Inferior parietal cortex (tissue), 1 donor: Measurements from ENCODE around the gene KCNJ5.

Experiments
- DNase-seq: peaks from one replicate; pipeline ENCODE4 v3.0.0-alpha.2; 2016; ENCODE audit errors: extremely low spot score

Gene KCNJ5

DNA sequence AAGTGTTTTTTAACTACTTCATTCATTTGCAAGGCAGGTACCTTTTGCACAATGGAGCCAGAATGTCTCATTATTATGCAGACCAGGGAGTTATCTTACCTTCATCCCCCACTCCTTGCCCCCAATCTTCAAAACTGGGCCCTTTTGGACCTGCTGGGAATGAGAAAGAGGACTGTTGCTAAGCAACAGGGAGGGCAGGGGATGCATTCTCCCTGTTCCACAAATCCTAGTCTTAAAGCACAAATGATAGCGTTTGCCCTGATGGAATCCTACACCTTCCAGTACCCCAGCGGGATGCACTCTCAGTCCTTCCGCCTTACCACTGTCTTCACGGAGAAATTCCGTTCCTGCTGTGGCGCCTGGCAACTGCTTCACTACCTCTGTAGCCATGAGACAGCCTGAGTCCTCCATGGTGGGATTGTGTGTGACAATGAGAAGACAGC lies 20.0 kb upstream of the KCNJ5 start:
- DNase-seq: no peak

DNA sequence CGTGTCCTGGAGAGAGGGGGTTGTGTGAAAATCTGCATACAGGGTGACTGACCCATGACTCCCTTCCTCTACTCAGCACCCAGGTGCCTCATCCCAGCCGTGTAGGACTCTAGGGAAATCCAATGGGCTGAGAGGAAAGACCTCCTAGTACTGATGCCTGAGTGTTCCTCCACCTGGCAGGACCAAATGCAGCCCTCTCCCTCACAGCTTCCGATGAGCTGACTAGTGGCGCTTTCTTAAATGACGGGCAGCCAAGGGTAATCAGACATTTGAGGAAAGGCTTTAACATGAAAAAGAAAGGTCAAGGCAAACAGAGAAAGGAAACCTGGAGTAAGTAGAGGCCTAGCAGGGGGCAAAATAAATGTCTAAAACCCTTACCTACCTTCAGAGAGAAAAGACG lies 19.1 kb upstream of the KCNJ5 start:
- DNase-seq: no peak

DNA sequence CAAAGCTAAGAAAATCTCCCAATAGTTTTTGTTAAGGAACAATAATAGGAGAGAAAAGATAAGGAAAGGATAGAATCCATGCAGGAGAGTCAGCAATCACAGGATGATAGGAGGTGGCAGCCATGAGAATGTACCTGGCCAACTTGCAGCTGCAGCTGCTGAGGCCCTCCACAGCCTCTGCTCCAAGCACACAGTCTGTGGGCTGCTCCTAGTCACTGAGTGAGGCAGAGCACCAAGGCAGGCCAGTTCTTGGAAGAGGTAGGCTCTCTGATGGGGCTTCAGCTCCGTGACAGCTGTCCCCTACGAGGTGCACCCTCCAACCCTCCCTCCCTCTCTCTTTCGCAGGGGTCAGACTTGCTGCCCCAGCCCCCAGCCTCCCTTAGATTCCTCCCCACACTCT lies 18.6 kb upstream of the KCNJ5 start:
- no peak for DNase-seq

DNA sequence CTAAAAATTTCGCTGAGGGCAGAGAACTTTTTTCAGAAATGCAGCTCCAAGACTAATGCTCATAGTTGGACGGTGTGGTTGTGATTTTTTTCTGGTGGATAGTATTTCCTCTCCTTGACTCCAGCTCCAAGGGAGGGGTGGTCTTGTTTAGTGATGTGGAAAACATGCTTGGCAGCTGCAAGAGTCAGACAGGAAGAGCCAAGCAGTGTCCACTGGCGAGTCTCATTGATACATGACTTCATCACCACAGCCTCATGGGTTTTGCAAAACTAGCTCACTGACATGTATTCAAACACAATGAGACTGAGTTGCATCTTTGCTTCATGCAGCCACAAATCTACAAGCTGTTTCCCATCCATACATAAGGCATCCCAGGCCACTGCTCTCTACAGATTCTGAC lies 16.7 kb upstream of the KCNJ5 start:
- no peak for DNase-seq

DNA sequence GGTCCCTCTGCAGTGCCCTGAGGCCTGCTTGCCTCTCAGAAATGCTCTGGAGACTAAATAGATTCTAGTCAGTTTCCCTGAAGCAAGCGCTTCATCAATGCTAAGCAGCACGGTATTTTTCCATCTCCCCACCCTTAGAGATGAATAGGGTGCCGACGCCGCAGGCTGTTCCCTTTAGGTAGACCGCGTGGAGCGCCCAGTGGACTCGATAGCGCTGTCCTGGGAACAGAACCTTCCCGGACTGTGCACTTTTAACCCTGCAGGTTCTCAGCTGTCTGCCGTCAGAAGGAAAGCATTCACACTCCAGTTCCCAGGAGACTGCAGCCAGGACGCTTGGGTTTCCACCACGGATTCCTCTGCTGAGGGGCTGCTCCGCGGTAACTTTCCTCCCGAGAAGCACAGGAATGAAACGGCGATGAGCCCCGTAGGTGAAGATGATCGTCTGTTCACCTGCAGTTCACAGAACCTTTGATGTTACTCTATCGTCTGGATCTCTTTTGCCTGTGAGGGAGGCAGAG lies 15.0 kb upstream of the KCNJ5 start:
- no peak for DNase-seq

DNA sequence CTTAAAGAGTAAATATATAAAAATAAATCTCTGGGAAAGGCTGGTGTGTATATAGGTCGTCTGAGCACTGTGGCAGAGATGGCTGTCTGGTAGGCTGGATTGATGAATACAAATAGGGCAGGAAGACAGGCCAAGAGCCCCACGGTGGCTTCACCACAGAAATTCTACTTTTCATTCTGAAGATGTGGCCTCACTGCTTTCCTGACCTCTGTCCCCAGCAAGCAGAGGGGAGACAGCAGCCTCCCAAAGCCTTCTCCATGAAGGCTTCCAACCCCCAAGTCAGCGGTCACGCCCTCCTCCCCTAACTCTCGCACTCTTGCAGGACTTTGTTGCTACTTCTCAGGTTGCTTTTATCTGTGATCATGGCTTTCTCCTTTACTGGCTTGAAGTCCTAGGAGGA lies 13.4 kb upstream of the KCNJ5 start:
- no peak for DNase-seq

- no peak for DNase-seq
These were observed 12.7 kb upstream of the KCNJ5 start for GRCh38 chr11:128878455-128878854.

DNA sequence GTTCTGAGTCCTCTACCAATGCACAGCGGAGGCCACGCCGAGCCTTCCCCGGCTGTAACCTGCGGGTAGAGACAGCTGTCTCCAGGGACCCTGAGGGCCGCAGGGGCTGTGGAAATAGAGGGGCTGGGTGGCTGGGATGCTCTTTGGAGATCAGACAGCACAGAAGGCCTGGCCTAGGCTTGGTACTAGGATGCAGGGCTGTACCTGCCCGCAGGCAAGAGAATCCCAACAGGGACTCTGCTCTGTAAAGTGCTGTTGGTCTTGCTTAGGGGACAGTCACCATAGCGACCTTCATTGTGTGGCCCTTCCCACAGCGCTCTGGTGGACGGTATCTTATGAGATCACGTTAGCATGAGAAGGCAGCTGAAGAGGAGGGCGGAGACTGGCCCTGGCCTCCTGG lies 11.3 kb upstream of the KCNJ5 start:
- no peak for DNase-seq

- DNase-seq: no peak
These were observed 9.9 kb upstream of the KCNJ5 start for GRCh38 chr11:128881221-128881620.

DNA sequence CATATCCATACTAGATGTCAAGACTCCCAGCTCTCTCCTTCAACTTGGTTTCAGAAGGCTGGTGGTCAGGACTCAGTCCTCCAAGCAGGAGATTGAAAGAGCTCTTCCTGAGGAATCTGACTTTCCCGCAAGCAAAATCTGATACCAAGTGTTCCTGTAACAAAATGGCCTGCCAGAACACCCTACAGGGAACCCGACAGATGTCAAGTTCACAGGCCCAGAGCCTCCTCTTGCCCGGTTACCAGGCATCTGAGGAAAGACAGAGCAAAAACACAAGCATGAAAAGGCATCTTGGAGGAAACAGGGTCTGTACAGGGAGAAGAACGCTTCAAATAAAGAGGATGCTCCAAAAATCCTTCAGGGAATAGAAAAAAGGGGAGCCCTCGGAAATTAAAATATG lies 8.7 kb upstream of the KCNJ5 start:
- DNase-seq: no peak

- DNase-seq: no peak
These were observed 7.1 kb upstream of the KCNJ5 start for GRCh38 chr11:128884054-128884453.

DNA sequence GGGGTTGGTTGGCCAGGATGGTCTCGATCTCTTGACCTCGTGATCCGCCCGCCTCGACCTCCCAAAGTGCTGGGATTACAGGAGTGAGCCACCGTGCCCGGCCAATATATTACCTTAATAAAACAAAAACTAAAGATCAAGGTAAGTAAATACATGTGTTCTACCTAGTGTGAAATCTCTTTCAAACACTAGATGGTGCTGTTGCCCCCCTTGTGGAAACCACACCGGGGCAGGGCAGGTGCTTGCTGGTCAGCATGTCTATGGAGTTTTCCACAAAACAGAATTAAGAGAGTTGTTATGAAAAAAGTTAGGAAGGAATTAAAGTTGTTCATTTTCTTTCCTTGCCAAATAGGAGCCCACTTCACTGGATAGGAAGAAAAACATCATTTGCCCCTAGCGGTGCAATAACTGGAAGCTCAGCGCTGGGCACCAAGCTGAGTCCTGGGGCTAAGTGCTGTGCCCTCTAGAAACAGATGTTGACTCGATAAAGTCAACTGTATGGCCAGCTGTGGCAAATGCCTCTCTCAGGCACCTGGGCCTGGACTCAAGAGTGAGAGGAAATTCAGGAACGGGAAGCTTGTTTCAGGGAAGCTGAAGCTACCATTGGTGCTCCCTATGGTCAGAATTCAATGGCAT lies 6.3 kb upstream of the KCNJ5 start:
- peak; percentile 85 for DNase-seq

DNA sequence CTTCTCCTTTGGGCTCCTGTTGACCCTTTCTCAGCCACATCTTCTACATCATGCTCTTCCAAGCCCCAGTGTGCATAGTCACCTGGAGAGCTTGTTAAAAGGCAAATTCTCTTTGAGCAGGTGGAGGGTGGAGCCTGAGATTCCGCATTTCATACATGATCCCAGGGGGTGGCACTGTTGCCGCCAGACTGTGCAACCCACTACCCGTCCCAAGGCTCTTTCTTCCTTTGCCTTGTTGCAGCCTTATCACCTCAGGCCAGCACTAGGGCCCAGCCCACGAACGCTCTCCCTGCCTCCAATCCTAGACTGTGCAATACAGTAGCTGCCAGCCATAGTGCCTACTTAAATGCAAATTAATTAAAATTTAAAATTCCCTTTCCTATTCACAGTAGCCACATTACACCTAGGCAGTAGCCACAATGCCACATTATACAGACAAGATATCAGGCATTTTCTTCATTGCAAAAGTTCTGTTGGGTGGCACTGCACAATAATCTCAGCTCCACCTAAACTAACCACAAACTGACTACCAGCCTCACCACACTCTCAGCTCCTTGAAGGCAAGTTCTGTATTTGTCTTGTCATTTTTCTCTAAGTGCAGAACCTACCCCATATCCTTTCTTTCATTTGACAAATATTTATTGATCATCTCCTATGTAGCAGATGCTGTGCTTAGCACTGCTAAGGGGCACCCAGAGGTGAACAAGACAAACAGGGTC lies 4.6 kb upstream of the KCNJ5 start:
- DNase-seq: no peak

GRCh38 chr11:128888034-128888985 lies 2.8 kb upstream of the KCNJ5 start:
- DNase-seq: no peak

DNA sequence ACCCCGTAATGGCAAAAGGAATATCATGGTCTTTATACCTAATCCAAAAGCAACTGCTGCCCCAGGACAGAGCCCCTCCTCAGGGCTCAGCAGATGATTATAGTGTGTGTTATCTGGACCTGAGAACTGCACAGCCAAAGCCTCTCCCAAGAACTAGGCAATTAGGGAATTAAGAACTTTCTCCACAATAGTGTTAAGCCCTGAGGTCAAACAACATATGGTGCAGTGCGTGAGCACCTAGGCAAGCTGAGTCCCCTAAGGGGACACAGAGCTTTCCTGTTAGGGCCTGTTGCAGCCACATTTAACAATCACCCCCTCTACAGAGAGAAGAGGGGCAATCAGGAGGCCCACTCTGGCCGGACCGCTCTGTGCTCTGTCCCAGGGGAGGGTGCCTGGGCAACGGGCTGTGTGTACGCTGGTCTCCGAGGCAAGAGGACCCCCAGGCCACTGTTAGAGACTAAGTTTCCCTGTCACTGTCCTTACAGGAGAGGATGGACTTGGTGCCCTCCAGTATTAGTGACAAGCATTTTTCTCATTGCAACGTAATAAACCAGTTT lies 1.4 kb upstream of the KCNJ5 start:
- DNase-seq: no peak

DNA sequence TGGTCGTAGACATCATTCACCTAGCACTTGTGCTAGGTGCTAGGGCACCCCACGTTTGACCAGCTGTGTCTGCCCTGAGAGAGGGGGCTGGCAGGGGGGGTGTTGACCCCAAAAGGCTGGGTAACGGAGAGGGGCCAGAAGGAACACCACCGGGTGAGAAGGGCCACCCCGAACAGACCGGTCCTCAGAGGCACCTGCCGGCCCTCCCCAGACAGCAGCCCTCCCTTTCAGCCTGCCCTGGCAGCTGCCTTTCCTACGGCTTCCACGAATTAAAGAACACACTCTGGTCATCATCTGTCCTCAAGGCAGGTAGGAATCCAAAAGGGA lies 977 bp upstream of the KCNJ5 start:
- DNase-seq: no peak

- no peak for DNase-seq
These were observed 800 bp downstream of the KCNJ5 start for GRCh38 chr11:128891913-128892398.

- no peak for DNase-seq
These were observed 1.9 kb downstream of the KCNJ5 start for GRCh38 chr11:128892866-128893565.

GRCh38 chr11:128893578-128894285 lies 2.6 kb downstream of the KCNJ5 start:
- no peak for DNase-seq

GRCh38 chr11:128894286-128894681 lies 3.1 kb downstream of the KCNJ5 start:
- no peak for DNase-seq

- no peak for DNase-seq
These were observed 3.5 kb downstream of the KCNJ5 start for GRCh38 chr11:128894685-128895084.
